Mucosa of stomach (tissue), 1 donor: ENCODE results near the gene ATAD3B.
A peak's percentile ranks its signal among the peaks of the same experiment; 100 is the strongest.

Experiments used
- H3K27me3 ChIP-seq: one replicate; pipeline ENCODE4 v1.7.0; 2013; ENCODE audit warnings: mild to moderate bottlenecking, low read length; ENCODE audit not compliant: control insufficient read depth, insufficient read depth
- H3K36me3 ChIP-seq: one replicate; pipeline ENCODE4 v1.7.0; 2013; ENCODE audit warnings: low read length; ENCODE audit not compliant: control insufficient read depth, insufficient read depth
- H3K4me1 ChIP-seq: one replicate; pipeline ENCODE4 v1.7.0; 2013; ENCODE audit warnings: mild to moderate bottlenecking, low read length; ENCODE audit not compliant: control insufficient read depth, insufficient read depth
- H3K4me3 ChIP-seq: one replicate; pipeline ENCODE4 v1.7.0; 2013; ENCODE audit warnings: low read length
- H3K9ac ChIP-seq: one replicate; pipeline ENCODE4 v1.7.0; 2013; ENCODE audit warnings: mild to moderate bottlenecking, low read length, moderate library complexity
- H3K9me3 ChIP-seq: one replicate; pipeline ENCODE4 v1.7.0; 2013; ENCODE audit warnings: mild to moderate bottlenecking, low read length, moderate library complexity; ENCODE audit not compliant: control insufficient read depth
- donor health status: Pancreatic carcinoma.

ATAD3B gene

DNA sequence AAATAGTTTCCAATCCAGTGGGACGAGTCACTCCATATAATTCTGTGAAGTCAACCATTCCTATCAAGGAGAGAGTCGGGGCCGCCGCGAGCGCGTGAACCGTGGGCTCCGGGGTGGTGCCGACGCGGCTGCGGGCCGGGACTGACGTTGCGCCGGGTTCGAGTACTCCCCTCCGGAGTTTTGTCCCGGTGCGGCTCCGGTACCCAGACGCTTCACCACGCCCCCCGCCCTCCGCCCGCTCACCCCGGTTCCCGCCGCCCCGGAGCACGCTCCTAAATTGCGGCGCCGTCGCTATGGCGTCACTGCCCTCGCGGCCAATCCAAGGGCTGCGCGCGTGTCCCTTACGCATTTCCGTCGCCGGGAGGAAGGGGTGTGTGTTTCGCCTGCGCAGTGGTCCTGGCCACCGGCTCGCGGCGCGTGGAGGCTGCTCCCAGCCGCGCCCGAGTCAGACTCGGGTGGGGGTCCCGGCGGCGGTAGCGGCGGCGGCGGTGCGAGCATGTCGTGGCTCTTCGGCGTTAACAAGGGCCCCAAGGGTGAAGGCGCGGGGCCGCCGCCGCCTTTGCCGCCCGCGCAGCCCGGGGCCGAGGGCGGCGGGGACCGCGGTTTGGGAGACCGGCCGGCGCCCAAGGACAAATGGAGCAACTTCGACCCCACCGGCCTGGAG lies at the start of gene ATAD3B:
Gene ATAD3B, plus strand, starts transcription at position 377 of the 664 bp plus-strand sequence. Its CDS starts 120 bp downstream, at position 497.
- Histone ChIP-seq H3K27me3 (no peaks in the 10 kb centered on the region), H3K9me3 (no peaks in the 10 kb centered on the region), H3K36me3 (no peaks in the 10 kb centered on the region), H3K9ac (peak within 1 kb of the TSS; percentile 77), H3K4me1 (peaks cover 8% of the 10 kb centered on the region), H3K4me3 (peak within 1 kb of the TSS; percentile 66)

GRCh38 chr1:1421907-1422464 lies 49.6 kb upstream of the ATAD3B start:
- Histone ChIP-seq H3K27me3 (peaks cover 6% of the 10 kb centered on the region), H3K4me1 (peaks cover 11% of the 10 kb centered on the region), H3K9ac (no peak overlapping the region), H3K9me3 (no peaks in the 10 kb centered on the region), H3K36me3 (no peaks in the 10 kb centered on the region), H3K4me3 (no peak overlapping the region)

- peaks cover 11% of the 10 kb centered on the region for H3K4me1 ChIP-seq
- H3K4me3 ChIP-seq = no peak overlapping the region
- H3K36me3 ChIP-seq = no peaks in the 10 kb centered on the region
- H3K27me3 ChIP-seq = peaks cover 6% of the 10 kb centered on the region
- H3K9me3 ChIP-seq = no peaks in the 10 kb centered on the region
- no peak overlapping the region for H3K9ac ChIP-seq
These were observed 48.9 kb upstream of the ATAD3B start for GRCh38 chr1:1422465-1423244.

- Histone ChIP-seq H3K9ac (no peak overlapping the region), H3K36me3 (no peaks in the 10 kb centered on the region), H3K9me3 (no peaks in the 10 kb centered on the region), H3K4me3 (no peak overlapping the region), H3K4me1 (peaks cover 11% of the 10 kb centered on the region), H3K27me3 (peaks cover 6% of the 10 kb centered on the region)
These were observed 48.3 kb upstream of the ATAD3B start for GRCh38 chr1:1423245-1423597.

DNA sequence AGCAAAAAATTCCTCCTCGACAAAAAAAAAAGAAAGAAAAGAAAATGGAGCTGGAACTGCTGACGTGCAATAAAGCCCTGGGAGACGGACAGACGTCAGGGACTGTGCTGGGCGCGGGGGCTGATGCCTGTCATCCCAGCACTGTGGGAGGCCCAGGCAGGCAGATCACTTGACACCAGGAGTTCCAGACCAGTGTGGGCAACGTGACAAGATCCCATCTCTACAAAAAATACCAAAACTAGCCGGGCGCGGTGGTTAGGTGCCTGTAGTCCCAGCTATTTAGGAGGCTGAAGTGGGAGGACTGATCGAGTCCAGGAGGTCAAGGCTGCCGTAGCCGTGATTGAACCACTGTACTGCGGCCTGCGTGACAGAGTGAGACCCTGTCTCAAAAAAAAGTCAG lies 46.9 kb upstream of the ATAD3B start:
- Histone ChIP-seq H3K9me3 (no peaks in the 10 kb centered on the region), H3K4me1 (peaks cover 7% of the 10 kb centered on the region), H3K9ac (no peak overlapping the region), H3K4me3 (no peak overlapping the region), H3K36me3 (no peaks in the 10 kb centered on the region), H3K27me3 (peaks cover 6% of the 10 kb centered on the region)

DNA sequence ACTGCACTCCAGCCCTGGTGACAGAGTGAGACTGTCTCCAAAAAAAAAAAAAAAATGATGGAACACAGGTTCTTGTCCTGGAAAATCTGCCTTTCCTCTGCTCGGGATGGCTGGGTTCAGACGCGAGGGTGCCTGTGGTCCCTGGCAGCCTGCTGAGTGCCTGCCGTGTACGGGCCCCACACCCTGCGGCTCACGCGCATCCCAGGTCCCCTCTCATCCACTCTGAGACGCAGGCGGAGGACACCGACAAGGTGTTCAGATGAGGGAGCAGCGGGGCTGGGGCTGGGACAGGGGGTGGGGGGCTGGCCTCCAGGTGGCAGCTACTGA lies 46.2 kb upstream of the ATAD3B start:
- no peaks in the 10 kb centered on the region for H3K36me3 ChIP-seq
- H3K27me3 ChIP-seq = peaks cover 6% of the 10 kb centered on the region
- peaks cover 14% of the 10 kb centered on the region for H3K4me1 ChIP-seq
- no peak overlapping the region for H3K4me3 ChIP-seq
- no peak overlapping the region for H3K9ac ChIP-seq
- H3K9me3 ChIP-seq = no peaks in the 10 kb centered on the region

DNA sequence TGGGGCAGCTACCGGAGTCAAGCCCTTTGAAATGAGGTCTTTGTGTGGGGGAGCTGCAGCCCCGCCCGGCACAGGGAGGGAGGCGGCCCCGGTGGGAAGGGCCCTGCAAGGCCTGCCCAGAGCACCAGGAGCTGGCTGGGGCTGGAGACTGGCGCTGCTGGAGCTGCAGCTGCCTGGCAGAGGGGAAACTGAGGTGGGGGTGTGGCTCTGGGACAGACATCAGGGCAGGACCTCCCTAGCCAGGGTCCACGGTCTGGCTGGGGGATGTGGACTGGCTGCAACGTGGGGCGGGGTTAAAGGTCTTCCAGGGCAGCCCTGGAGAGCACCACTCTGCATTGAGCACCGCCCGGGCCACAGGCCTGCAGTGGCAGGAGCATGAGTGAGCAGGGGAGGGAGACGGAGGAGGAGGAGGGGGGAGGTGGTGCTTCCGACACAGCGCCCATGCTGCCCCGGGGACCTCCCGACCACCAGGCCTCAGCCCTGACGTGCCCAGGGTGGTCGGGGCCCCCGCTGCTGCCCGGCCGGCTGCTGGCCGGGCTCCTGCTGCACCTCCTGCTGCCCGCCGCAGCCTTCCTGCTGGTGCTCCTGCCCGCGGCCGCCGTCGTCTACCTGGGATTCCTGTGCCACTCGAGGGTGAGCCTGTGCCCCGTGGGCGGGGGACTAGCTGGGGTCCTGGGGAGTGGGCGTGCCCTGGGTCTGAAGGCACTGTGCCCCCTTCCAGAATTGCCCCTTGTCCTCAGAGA lies 45.6 kb upstream of the ATAD3B start:
- H3K36me3 ChIP-seq = no peaks in the 10 kb centered on the region
- no peak overlapping the region for H3K4me3 ChIP-seq
- no peak overlapping the region for H3K9ac ChIP-seq
- H3K9me3 ChIP-seq = no peaks in the 10 kb centered on the region
- H3K27me3 ChIP-seq = peaks cover 6% of the 10 kb centered on the region
- H3K4me1 ChIP-seq = peaks cover 15% of the 10 kb centered on the region

GRCh38 chr1:1426496-1427105 lies 45.0 kb upstream of the ATAD3B start:
- Histone ChIP-seq H3K9me3 (no peaks in the 10 kb centered on the region), H3K4me3 (no peak overlapping the region), H3K36me3 (no peaks in the 10 kb centered on the region), H3K9ac (no peak overlapping the region), H3K4me1 (peaks cover 21% of the 10 kb centered on the region), H3K27me3 (peaks cover 6% of the 10 kb centered on the region)

GRCh38 chr1:1427106-1427819 lies 44.3 kb upstream of the ATAD3B start:
- Histone ChIP-seq H3K36me3 (no peaks in the 10 kb centered on the region), H3K27me3 (peaks cover 6% of the 10 kb centered on the region), H3K9ac (no peak overlapping the region), H3K4me3 (no peak overlapping the region), H3K9me3 (no peaks in the 10 kb centered on the region), H3K4me1 (peaks cover 27% of the 10 kb centered on the region)

- Histone ChIP-seq H3K36me3 (no peaks in the 10 kb centered on the region), H3K9ac (no peak overlapping the region), H3K4me3 (no peak overlapping the region), H3K9me3 (no peaks in the 10 kb centered on the region), H3K27me3 (peaks cover 6% of the 10 kb centered on the region), H3K4me1 (peaks cover 32% of the 10 kb centered on the region)
These were observed 43.8 kb upstream of the ATAD3B start for GRCh38 chr1:1427820-1428148.

GRCh38 chr1:1428174-1428573 lies 43.4 kb upstream of the ATAD3B start:
- H3K4me3 ChIP-seq = no peak overlapping the region
- H3K27me3 ChIP-seq = peaks cover 6% of the 10 kb centered on the region
- H3K9me3 ChIP-seq = no peaks in the 10 kb centered on the region
- H3K4me1 ChIP-seq = peaks cover 36% of the 10 kb centered on the region
- H3K36me3 ChIP-seq = no peaks in the 10 kb centered on the region
- no peak overlapping the region for H3K9ac ChIP-seq
